Measurements from ENCODE around the gene TBK1.
A peak's percentile ranks its signal among the peaks of the same experiment; 100 is the strongest.

TBK1 gene

GRCh38 chr12:64545081-64545382 lies 93.1 kb downstream of the TBK1 start:
- no peak for DNase-seq (ENCODE audit: low spot score)

- no peak for DNase-seq (ENCODE audit: low spot score)
Measured at GRCh38 chr12:64549108-64549507, 97.2 kb downstream of the TBK1 start.

GRCh38 chr12:64550755-64551154 lies 98.8 kb downstream of the TBK1 start:
- no peak for DNase-seq (ENCODE audit: low spot score)

GRCh38 chr12:64551676-64552075 lies 99.8 kb downstream of the TBK1 start:
- DNase-seq (ENCODE audit: low spot score) = peak; percentile 59
